ENCODE results near the gene RBCK1. TPM values are rescaled to one million over a fixed set of nuclear protein-coding genes. Genes with fewer than 3 reads are reported as not detected.

Gene RBCK1
- total and polyA plus RNA-seq, 12 donors = 55.2 to 339 (median 128) TPM

- TF ChIP-seq POLR2A (IDR thresholded peaks at IDR 0.05) (no peak), CTCF (IDR thresholded peaks at IDR 0.05) (no peak)
- H3K4me1 ChIP-seq (replicated peaks in 1 of 2) = peaks cover 0 to 13% of the 10 kb centered on the region in 2 donors
- no peaks in the 10 kb centered on the region for H3K9me3 ChIP-seq (replicated peaks in 1 of 3)
- H3K36me3 ChIP-seq (replicated peaks in 1 of 2) = peaks cover 0 to 22% of the 10 kb centered on the region in 2 donors
- peak overlapping the region in 2 of 5 donors; percentile 55 to 56 for H3K27ac ChIP-seq
- H3K27me3 ChIP-seq = no peaks in the 10 kb centered on the region
- intact Hi-C loops (cut with DNase I) = no loop called here
- peak in 1 of 7 donors; percentile 13 for DNase-seq
- 92 to 97% (median 95%) methylated on average over 10 to 24 of the region's 24 CpGs for WGBS, 4 donors
- H3K4me3 ChIP-seq = no peak overlapping the region
These were observed 11.9 kb upstream of the RBCK1 start for GRCh38 chr20:396252-396618.

- intact Hi-C loops (cut with DNase I) = no loop called here
- TF ChIP-seq CTCF (IDR thresholded peaks at IDR 0.05) = no peak
- Histone ChIP-seq H3K4me3 (no peak overlapping the region), H3K36me3 (replicated peaks in 1 of 2) (peaks cover 0 to 19% of the 10 kb centered on the region in 2 donors), H3K27ac (peak overlapping the region in 2 of 5 donors; percentile 55 to 56), H3K9me3 (replicated peaks in 1 of 3) (no peaks in the 10 kb centered on the region), H3K27me3 (no peaks in the 10 kb centered on the region), H3K4me1 (replicated peaks in 1 of 2) (peaks cover 0 to 13% of the 10 kb centered on the region in 2 donors)
- WGBS, 4 donors = 63 to 79% (median 70%) methylated on average over 3 to 4 of the region's 4 CpGs
- peak in 6 of 7 donors; percentile 30 to 69 (median 52) for DNase-seq
These were observed 11.3 kb upstream of the RBCK1 start for GRCh38 chr20:396619-397431.

GRCh38 chr20:397432-398237 is 10.5 kb upstream of the RBCK1 start:
- H3K27me3 ChIP-seq = no peaks in the 10 kb centered on the region
- peaks cover 0 to 17% of the 10 kb centered on the region in 2 donors for H3K36me3 ChIP-seq (replicated peaks in 1 of 2)
- TF ChIP-seq CTCF (IDR thresholded peaks at IDR 0.05) = no peak
- H3K4me1 ChIP-seq (replicated peaks in 1 of 2) = peaks cover 0 to 13% of the 10 kb centered on the region in 2 donors
- peak in 1 of 7 donors; percentile 0 for DNase-seq
- intact Hi-C loops (cut with DNase I) = no loop called here
- H3K4me3 ChIP-seq = no peak overlapping the region
- 88 to 95% (median 92%) methylated on average over 6 of the region's 6 CpGs for WGBS, 4 donors
- H3K27ac ChIP-seq = peak overlapping the region in 1 of 5 donors; percentile 56
- H3K9me3 ChIP-seq (replicated peaks in 1 of 3) = no peaks in the 10 kb centered on the region

DNA sequence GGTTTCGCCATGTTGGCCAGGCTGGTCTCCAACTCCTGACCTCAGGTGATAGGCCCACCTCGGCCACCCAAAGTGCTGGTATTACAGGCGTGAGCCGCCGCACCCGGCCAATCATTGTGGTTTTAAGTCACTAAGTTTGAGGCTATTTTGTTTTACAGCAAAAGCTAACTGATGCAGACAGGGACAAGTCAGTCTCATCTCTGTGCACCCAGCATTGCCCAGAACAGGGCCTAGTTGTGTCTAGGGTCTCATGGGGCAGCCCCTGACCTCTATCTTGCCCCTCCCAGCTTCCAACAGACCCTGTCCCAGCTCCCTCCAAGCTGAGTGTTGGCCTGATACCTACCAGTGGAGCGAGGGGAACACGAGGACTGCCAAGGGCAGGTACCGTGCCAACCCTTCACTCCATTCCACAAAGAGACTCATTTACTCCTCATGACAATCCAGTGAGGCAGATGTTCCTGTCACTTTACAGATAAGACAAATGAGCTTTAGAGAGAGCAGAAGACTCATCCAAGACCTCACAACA is 8.9 kb upstream of the RBCK1 start:
- intact Hi-C loops (cut with DNase I) = no loop called here
- WGBS, 4 donors = 92 to 97% (median 95%) methylated on average over 6 to 9 of the region's 9 CpGs
- peak in 1 of 7 donors; percentile 10 for DNase-seq
- no peaks in the 10 kb centered on the region for H3K27me3 ChIP-seq
- no peak overlapping the region for H3K27ac ChIP-seq
- TF ChIP-seq CTCF (IDR thresholded peaks at IDR 0.05) (no peak), POLR2A (IDR thresholded peaks at IDR 0.05) (no peak)
- H3K9me3 ChIP-seq (replicated peaks in 1 of 3) = no peaks in the 10 kb centered on the region
- H3K4me1 ChIP-seq (replicated peaks in 1 of 2) = peaks cover 0 to 13% of the 10 kb centered on the region in 2 donors
- no peak overlapping the region for H3K4me3 ChIP-seq
- peaks cover 0 to 14% of the 10 kb centered on the region in 2 donors for H3K36me3 ChIP-seq (replicated peaks in 1 of 2)

Data from adrenal gland (tissue), 12 donors.